ENCODE data around the gene MMP11. TPM values are rescaled to one million over a fixed set of nuclear protein-coding genes. Genes with fewer than 3 reads are reported as not detected.

Gene MMP11
- total RNA-seq, 1 donor from 2014 or later = 0.34 TPM

DNA sequence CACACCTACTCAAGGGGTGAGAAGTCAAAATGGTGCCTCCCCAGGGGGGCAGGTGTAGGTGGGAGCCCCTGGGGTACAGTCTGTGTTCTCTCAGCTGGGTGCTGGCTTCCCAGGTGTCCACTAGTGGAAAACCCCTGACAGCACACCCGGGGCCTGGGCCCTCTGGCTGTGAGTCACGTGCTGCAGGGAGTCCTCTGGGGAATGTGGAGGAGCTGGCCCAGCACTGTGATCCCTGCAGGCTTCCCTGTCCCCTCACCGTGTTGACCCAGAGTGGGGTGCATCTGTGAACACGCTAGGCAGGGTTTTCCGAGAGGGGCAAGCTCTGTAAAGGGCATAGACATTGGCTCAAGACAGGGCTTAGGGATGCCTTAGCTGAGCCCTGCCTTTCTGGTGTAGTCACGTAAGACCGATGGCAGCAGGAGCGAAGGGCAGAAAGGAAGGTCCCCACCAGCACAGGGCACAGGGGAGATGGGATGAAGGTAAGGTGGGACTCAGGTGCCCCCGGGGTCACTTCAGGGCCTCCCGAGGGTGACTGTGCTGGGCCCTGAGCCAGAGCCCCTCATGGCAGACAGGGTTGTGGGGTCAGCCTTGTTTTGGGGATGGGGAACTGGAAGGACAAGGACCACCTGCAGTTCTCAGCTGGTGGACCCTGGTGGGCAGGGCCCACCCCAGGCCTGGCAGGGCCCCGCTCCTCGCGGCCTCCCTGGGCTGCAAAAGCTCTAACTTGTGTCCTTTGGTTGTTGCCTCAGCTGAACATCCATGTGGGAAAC is 52.0 kb downstream of the MMP11 start:
- Mint-ChIP-seq H3K36me3 (ENCODE audit: low read depth) (peaks cover 45% of the 10 kb centered on the region), H3K9me3 (no peaks in the 10 kb centered on the region), H3K4me1 (ENCODE audit: low read depth) (peaks cover 29% of the 10 kb centered on the region)

DNA sequence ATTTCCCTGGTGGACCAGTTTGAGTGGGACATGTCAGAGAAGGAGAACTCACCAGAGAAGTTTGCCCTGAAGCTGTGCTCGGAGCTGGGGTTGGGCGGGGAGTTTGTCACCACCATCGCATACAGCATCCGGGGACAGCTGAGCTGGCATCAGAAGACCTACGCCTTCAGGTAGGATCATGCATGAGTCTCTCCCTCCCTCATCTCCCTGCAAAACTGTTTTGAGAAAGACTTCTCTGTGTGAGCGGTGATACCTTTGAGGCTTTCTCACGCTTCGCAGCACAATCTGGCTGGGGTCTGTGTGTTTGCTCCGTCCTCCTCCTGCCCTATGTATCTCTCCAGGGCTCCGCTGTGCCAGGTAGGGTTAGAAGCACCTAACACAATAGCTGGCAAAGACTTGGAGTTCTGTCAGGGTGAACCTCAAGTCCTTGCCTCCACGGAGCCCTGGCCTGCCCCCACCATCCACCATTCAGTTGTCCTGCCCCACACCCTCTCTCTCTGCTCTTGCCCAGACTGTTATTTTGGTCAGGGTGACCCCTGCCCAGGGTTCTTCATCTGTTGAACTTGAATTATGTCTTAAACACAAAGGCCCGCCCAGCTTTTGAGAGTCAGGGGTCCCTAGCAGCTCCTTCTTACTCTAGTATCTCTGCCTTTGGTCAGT is 52.7 kb downstream of the MMP11 start:
- peak overlapping the region; percentile 87 for H3K27ac Mint-ChIP-seq
- intact Hi-C loops (cut with micrococcal nuclease) = no loop called here
- no peak overlapping the region for H3K4me3 Mint-ChIP-seq
- H3K4me1 Mint-ChIP-seq (ENCODE audit: low read depth) = peaks cover 22% of the 10 kb centered on the region
- no peaks in the 10 kb centered on the region for H3K9me3 Mint-ChIP-seq
- DNase-seq (ENCODE audit: low spot score) = no peak
- no peaks in the 10 kb centered on the region for H3K27me3 Mint-ChIP-seq (ENCODE audit: insufficient read depth)
- peaks cover 47% of the 10 kb centered on the region for H3K36me3 Mint-ChIP-seq (ENCODE audit: low read depth)

More for the DNA sequence above, 52.0 kb downstream of the MMP11 start:
- intact Hi-C loops (cut with micrococcal nuclease) = no loop called here
- Mint-ChIP-seq H3K4me3 (no peak overlapping the region), H3K27me3 (ENCODE audit: insufficient read depth) (no peaks in the 10 kb centered on the region), H3K27ac (peak overlapping the region; percentile 50)
- DNase-seq (ENCODE audit: low spot score) = no peak

DNA sequence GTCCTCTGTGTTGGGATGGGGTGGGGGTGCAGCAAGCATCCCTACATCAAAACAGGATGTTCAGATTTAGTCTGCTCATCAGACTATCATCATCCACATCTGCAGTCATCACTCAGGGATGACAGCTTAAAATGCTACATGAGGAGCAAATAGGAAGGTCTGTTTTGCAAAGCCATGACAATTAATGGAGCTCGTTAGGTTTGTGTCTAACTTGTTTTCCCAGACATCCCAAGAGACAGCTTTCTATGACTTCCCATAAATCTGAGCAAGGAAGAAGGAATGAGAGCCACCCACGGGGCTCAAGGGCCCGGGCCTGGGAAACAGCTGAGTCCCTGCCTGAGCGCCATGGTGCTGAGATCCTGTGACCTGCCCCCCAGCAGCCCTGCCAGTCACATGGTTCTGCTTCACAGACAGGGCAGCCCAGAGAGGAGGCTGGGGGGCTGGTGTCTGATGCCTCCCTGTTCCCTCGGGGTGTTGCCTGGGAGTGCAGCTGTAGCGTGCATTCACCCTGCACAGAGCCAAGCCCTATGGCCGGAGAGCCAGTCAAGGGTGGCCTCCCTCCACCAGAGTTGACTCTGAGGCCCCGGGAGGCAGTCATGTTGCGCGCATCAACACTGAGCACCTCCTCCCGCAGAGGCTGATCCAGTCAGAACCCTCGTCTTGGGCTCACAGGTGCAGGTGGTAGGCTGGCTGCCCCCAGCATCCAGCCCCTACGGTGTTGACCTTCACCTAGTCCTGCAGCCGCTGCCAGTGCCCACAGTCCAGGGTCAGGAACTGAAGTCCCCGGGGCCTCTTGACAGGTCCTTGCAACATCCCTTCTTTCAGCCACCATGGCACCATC is 54.1 kb downstream of the MMP11 start:
- peaks cover 43% of the 10 kb centered on the region for H3K36me3 Mint-ChIP-seq (ENCODE audit: low read depth)

DNA sequence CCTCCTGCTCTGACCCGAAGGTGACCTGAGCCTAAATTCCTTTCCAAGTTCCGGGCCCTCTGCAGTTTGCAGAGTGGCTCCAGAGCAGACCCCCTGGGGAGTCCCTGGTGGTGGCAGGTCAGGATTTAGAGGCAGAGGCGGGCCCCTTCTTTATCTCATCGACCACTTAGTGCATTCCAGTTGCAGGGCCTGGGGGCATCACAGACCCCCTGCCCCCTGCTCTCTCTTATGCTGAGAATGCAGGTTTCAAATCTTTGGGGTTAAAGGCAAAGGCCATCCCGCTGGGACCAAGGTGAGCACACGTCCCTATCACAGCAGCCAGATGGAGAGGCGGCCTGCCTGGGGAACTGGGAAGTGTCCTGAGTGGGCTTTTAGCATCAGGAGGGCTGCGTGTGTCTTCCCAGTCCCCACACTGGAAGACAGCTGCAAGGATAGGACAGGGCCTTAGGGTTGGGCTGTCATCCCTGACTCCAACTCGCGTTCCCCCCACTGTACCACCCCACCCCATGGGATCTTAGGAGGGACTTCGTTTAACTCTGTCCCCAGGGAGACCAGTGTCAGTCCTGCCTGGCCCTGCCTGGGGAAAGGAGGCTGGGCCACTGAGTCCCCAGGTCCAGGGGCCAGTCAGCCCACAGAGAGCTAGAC is 54.8 kb downstream of the MMP11 start:
- H3K9me3 Mint-ChIP-seq = no peaks in the 10 kb centered on the region
- DNase-seq (ENCODE audit: low spot score) = no peak

More for the DNA sequence above, 54.1 kb downstream of the MMP11 start:
- Mint-ChIP-seq H3K27me3 (ENCODE audit: insufficient read depth) (no peaks in the 10 kb centered on the region), H3K4me3 (peak overlapping the region; percentile 39), H3K4me1 (ENCODE audit: low read depth) (peaks cover 18% of the 10 kb centered on the region), H3K27ac (peak overlapping the region; percentile 87), H3K9me3 (no peaks in the 10 kb centered on the region)
- DNase-seq (ENCODE audit: low spot score) = no peak
- intact Hi-C loops (cut with micrococcal nuclease) = no loop called here

DNA sequence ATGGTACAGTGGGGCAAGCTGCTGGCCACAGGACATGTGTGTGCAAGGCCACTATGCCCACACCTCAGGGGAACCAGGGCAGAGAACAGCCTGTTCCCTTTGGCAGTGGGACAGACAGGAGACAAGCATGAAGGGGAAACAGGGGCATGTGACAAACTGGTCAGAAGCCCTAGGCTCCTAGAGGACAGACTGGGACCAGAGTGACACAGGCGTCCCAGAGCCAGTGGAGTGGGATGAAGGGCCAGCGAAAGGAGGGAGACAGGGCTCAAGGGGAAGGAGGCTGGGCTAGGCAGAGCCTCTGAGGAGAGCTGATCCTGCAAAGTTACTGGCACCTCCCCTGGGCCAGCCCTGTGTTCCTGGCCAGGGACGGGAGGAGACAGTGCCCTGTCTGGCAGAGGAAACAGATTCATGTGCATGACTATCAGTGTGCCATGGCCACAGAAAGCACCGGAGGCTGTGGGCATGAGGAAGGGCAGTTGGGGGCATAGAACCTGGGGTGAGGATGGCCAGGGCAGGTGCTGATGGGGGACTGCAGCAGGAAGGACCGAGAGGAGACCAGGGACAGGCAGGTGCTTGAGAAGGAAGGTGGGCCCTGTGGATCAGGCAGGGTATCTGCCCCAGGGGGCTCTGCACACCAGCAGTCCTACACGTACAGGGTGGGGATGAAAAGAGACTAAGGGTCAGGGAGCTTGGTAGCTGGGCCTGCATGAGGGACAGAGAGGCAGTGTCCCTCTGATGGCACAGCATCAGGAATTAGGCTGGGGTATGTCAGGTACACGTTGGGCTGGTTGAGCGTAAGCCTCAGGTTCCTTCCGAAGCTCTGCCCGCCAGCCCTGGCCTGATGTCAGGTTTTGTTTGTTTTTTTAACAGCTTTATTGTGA is 56.4 kb downstream of the MMP11 start:
- Mint-ChIP-seq H3K9me3 (no peaks in the 10 kb centered on the region), H3K4me3 (no peak overlapping the region), H3K27me3 (ENCODE audit: insufficient read depth) (no peaks in the 10 kb centered on the region), H3K4me1 (ENCODE audit: low read depth) (peaks cover 18% of the 10 kb centered on the region), H3K36me3 (ENCODE audit: low read depth) (peaks cover 30% of the 10 kb centered on the region), H3K27ac (peak overlapping the region; percentile 41)
- intact Hi-C loops (cut with micrococcal nuclease) = no loop called here
- no peak for DNase-seq (ENCODE audit: low spot score)

More for the DNA sequence above, 54.8 kb downstream of the MMP11 start:
- Mint-ChIP-seq H3K4me1 (ENCODE audit: low read depth) (peaks cover 18% of the 10 kb centered on the region), H3K27ac (no peak overlapping the region), H3K36me3 (ENCODE audit: low read depth) (peaks cover 41% of the 10 kb centered on the region), H3K4me3 (no peak overlapping the region), H3K27me3 (ENCODE audit: insufficient read depth) (no peaks in the 10 kb centered on the region)
- intact Hi-C loops (cut with micrococcal nuclease) = no loop called here

DNA sequence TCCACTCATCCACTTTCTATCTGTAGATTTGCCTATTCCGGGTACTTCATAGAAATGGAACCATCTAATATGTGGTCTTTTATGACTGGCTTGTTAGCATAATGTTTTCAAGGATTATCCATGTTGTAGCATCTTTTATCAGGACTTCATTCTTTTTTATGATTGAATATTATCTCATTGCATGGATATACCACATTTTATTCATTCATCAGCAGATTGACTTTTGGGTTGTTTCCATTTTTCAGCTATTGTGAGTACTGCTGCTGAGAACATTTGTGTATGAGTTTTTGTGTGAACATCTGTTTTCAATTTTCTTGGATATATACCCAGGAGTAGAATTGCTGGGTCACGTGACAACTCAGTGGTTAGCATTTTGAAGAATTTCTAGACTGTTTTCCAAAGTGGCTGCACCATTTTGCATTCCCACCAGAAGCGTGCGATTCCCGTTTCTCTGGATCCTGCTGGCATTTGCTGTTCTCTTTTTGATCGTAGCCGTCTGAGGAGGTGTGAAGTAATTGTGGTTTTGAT is 57.3 kb downstream of the MMP11 start:
- no peak overlapping the region for H3K4me3 Mint-ChIP-seq
- peaks cover 27% of the 10 kb centered on the region for H3K36me3 Mint-ChIP-seq (ENCODE audit: low read depth)
- no peak for DNase-seq (ENCODE audit: low spot score)
- no peak overlapping the region for H3K27ac Mint-ChIP-seq
- H3K27me3 Mint-ChIP-seq (ENCODE audit: insufficient read depth) = no peaks in the 10 kb centered on the region
- H3K9me3 Mint-ChIP-seq = no peaks in the 10 kb centered on the region
- H3K4me1 Mint-ChIP-seq (ENCODE audit: low read depth) = peaks cover 18% of the 10 kb centered on the region
- intact Hi-C loops (cut with micrococcal nuclease) = no loop called here

DNA sequence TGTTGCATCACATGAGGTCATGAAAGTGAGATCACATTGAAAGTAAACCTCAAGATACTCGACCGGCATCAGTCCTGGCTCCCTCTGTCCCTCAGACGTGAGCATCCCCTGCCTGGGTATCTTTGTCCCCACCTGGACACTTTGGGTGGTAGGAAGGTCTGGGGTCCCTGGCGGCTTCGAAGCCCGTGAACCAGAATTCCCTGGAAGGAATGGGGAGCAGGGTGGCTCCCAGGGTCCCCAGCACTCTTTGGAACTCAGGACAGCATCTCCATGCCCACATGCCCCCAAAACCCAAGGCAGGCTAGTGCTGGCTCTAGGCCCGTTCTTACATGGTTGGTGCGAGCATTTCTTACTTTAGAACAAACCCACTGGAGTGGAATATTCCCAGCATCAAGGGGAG is 58.6 kb downstream of the MMP11 start:
- intact Hi-C loops (cut with micrococcal nuclease) = no loop called here
- no peak overlapping the region for H3K4me3 Mint-ChIP-seq
- H3K36me3 Mint-ChIP-seq (ENCODE audit: low read depth) = peaks cover 22% of the 10 kb centered on the region
- no peaks in the 10 kb centered on the region for H3K27me3 Mint-ChIP-seq (ENCODE audit: insufficient read depth)
- DNase-seq (ENCODE audit: low spot score) = no peak
- H3K27ac Mint-ChIP-seq = no peak overlapping the region
- H3K4me1 Mint-ChIP-seq (ENCODE audit: low read depth) = peaks cover 9% of the 10 kb centered on the region
- H3K9me3 Mint-ChIP-seq = no peaks in the 10 kb centered on the region

DNA sequence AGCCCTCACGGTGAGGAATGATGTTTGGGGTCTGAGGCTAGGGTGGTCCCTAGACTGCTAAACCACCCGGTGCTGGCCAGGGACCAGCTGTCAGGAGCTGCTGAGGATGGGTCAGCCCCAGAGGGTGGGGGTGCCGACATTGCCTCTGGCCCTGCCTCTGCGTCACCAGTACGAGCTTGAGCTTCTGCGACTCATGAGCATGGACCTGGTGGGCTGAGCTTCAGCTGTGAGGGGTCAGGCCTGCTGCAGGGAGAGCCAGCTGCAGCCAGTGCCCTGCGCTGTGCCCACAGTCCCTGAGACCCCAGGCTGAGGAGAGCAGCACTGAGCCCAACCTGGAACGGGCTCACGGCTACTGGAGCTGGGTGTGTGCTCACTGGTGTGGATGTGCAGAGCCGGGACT is 59.1 kb downstream of the MMP11 start:
- H3K27me3 Mint-ChIP-seq (ENCODE audit: insufficient read depth) = no peaks in the 10 kb centered on the region
- peaks cover 8% of the 10 kb centered on the region for H3K4me1 Mint-ChIP-seq (ENCODE audit: low read depth)
- DNase-seq (ENCODE audit: low spot score) = no peak
- H3K27ac Mint-ChIP-seq = no peak overlapping the region
- intact Hi-C loops (cut with micrococcal nuclease) = no loop called here
- no peak overlapping the region for H3K4me3 Mint-ChIP-seq
- no peaks in the 10 kb centered on the region for H3K9me3 Mint-ChIP-seq
- H3K36me3 Mint-ChIP-seq (ENCODE audit: low read depth) = peaks cover 19% of the 10 kb centered on the region

DNA sequence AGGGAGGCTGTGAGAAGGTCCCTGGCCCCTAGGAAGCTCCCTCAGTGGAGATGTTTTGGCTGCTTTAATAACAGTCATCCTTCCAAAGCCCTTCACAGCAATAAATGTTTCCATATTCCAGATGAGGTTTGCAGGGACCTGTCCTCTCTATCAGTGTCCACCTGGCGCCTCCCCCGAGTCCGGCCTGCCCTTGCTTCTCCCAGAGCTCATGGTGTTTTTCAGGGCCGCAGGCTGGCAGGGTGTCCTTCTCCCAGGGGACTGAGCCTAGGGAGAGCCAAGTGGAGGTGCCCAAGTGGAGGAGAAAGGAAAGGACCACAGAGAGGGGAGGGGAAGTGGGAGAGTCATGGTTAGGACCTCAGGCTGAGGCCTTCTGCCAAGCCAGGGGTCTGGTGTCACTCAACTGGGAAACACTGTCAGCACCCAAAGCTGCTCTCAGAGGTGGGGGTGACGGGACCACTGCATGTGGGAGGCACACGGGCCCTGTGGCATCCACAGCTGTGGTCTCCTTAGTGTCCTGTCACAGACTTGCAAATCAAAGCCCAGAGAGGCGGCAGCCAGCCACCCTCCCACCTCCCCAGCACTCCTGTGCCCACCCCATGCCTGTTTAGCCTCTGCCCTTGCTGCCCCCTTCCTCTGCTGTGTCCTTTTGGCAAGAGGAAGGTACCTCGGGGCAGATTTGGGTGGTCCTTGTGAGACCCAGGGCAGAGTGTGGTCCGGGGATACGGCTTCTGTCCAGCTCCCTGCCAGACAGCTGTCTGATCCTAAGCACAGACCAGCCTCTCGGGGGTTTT is 59.8 kb downstream of the MMP11 start:
- Mint-ChIP-seq H3K27me3 (ENCODE audit: insufficient read depth) (no peaks in the 10 kb centered on the region), H3K27ac (no peak overlapping the region), H3K9me3 (no peaks in the 10 kb centered on the region), H3K4me1 (ENCODE audit: low read depth) (peaks cover 8% of the 10 kb centered on the region), H3K36me3 (ENCODE audit: low read depth) (peaks cover 19% of the 10 kb centered on the region), H3K4me3 (no peak overlapping the region)
- no peak for DNase-seq (ENCODE audit: low spot score)
- intact Hi-C loops (cut with micrococcal nuclease) = no loop called here

DNA sequence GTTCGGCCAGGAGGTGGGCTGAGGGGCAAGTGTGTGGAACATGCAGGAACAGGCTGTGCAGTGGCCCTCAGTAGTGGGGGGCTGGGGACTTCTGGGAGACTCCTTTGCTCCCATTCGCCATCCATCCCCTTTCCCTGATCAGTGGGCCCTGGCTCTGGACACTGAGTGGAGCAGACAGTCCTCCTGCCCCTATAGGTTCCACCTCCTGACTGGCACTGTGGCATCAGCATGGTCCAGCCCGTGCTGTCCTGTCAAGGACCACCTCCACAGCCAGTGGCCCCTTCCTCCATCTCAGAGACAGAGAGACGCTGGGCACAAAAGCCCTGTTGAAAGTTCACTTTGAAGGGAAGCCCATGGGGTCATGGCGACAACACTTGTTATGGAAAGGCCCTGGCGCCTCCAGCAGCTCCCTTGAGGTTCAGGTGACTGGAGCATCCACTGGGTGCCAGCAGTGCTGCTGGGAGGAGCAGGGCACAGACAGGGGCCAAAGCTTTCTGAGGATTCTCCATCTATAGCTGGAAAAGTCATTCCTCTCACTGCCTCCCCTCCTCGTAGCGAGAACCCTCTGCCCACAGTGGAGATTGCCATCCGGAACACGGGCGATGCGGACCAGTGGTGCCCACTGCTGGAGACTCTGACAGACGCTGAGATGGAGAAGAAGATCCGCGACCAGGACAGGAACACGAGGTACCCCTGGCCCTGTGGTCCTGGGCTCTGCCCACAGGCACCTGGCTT is 60.5 kb downstream of the MMP11 start:
- no peak for DNase-seq (ENCODE audit: low spot score)
- intact Hi-C loops (cut with micrococcal nuclease) = no loop called here
- H3K4me3 Mint-ChIP-seq = no peak overlapping the region
- no peak overlapping the region for H3K27ac Mint-ChIP-seq
- peaks cover 21% of the 10 kb centered on the region for H3K36me3 Mint-ChIP-seq (ENCODE audit: low read depth)
- peaks cover 13% of the 10 kb centered on the region for H3K4me1 Mint-ChIP-seq (ENCODE audit: low read depth)
- H3K9me3 Mint-ChIP-seq = no peaks in the 10 kb centered on the region
- no peaks in the 10 kb centered on the region for H3K27me3 Mint-ChIP-seq (ENCODE audit: insufficient read depth)

Measured in activated T-helper 1 cell treated with anti-CD3 and anti-CD28 coated beads, Interleukin-12 subunit alpha, Interleukin-12 subunit beta, Interleukin-2, Interleukin-4 antibody, amounts not matched to agents 30 ng/mL and 10 ng/mL and 1 ng/mL, durations not matched to agents 14 hours and 24 hours and 36 hours (primary cell).